B cell (primary cell): ENCODE measurements around the gene TSC1. TPM values are rescaled to one million over a fixed set of nuclear protein-coding genes. Genes with fewer than 3 reads are reported as not detected.

Experiments
- ATAC-seq: fragments of 200-7000 bp; cut with Tn5 transposase; one replicate; pipeline ENCODE4 v1.10.0; 2021; ENCODE audit warnings: low read depth, mild to moderate bottlenecking, moderate number of reproducible peaks, moderate library complexity
- CTCF ChIA-PET: fragments of 350-600 bp; sonication (Branson Sonifier 250); formaldehyde crosslinking; loops from one replicate; lab custom pipeline; 2021; ENCODE audit warnings: antibody characterized with exemption, inconsistent platforms; lab: Charles Lee
- POLR2A ChIA-PET: fragments of 350-600 bp; sonication (Branson Sonifier 250); formaldehyde crosslinking; loops from one replicate; lab custom pipeline; 2021; ENCODE audit warnings: antibody characterized with exemption; lab: Charles Lee
- DNase-seq: peaks from one replicate; pipeline ENCODE4 v3.0.0; 2013
- H2AFZ ChIP-seq: 2 replicates; pipeline ENCODE4 v1.6.1; 2012; ENCODE audit warnings: mild to moderate bottlenecking, low read depth, low read length; ENCODE audit not compliant: insufficient read depth, poor library complexity, severe bottlenecking
- H3K27ac ChIP-seq, 2 donors: 1 replicate in 1 of 2; 2 replicates in 1 of 2; pipeline ENCODE4 v1.5.1; 2012 to 2013; ENCODE audit warnings: low read length in 2 of 2, mild to moderate bottlenecking in 2 of 2, moderate library complexity in 1 of 2
- H3K27me3 ChIP-seq, 4 experiments: fragments of 200-600 bp in 1 of 4; sonication (generic) in 1 of 4; replicated peaks in 1 of 4; 1 replicate in 2 of 4; 2 replicates in 2 of 4; pipeline versions ENCODE4 v1.6.1 to v1.7.0; 2013 to 2016; ENCODE audit warnings: low read length in 3 of 4, mild to moderate bottlenecking in 2 of 4, mixed read lengths in 1 of 4, moderate library complexity in 1 of 4; ENCODE audit not compliant: insufficient read depth in 4 of 4, control insufficient read depth in 3 of 4; ENCODE audit errors: control extremely low read depth in 1 of 4
- H3K36me3 ChIP-seq, 2 experiments: replicated peaks in 1 of 2; 1 replicate in 1 of 2; 2 replicates in 1 of 2; pipeline versions ENCODE4 v1.6.1 to v1.7.1; 2013; ENCODE audit warnings: low read length in 1 of 2; ENCODE audit not compliant: insufficient read depth in 2 of 2, control insufficient read depth in 1 of 2; ENCODE audit errors: control extremely low read depth in 1 of 2, extremely low read depth in 1 of 2
- H3K4me1 ChIP-seq, 2 donors: fragments of 200-600 bp in 1 of 2; sonication (generic) in 1 of 2; 1 replicate in 1 of 2; 2 replicates in 1 of 2; pipeline versions ENCODE4 v1.5.1 to v1.6.1; 2013 to 2017; ENCODE audit warnings: low read length in 2 of 2; ENCODE audit not compliant: control insufficient read depth in 2 of 2, insufficient read depth in 2 of 2
- H3K4me2 ChIP-seq: replicated peaks from 2 replicates; pipeline ENCODE3; 2012; ENCODE audit warnings: mild to moderate bottlenecking, low read depth, low read length; ENCODE audit not compliant: poor library complexity, severe bottlenecking
- H3K4me3 ChIP-seq, 5 experiments: fragments of 200-600 bp in 1 of 5; sonication (generic) in 1 of 5; 1 replicate in 3 of 5; 2 replicates in 2 of 5; pipeline versions ENCODE4 v1.5.1 to v1.7.0; 2011 to 2016; ENCODE audit warnings: low read length in 4 of 5, mild to moderate bottlenecking in 4 of 5, low read depth in 2 of 5, control low read depth in 1 of 5, moderate library complexity in 1 of 5; ENCODE audit not compliant: insufficient read depth in 1 of 5; ENCODE audit errors: control extremely low read depth in 1 of 5, extremely low read depth in 1 of 5
- H3K79me2 ChIP-seq: fragments of 200-600 bp; sonication (generic); one replicate; pipeline ENCODE4 v1.6.0; 2016; ENCODE audit warnings: low read length; ENCODE audit not compliant: control insufficient read depth, insufficient read depth
- H3K9ac ChIP-seq: fragments of 200-600 bp; sonication (generic); 2 replicates; pipeline ENCODE4 v1.6.1; 2017; ENCODE audit warnings: mild to moderate bottlenecking, low read length, moderate library complexity
- H3K9me3 ChIP-seq, 3 donors: one replicate each; pipeline versions ENCODE4 v1.6.1 to v1.7.1; 2013; ENCODE audit warnings: low read length in 2 of 3; ENCODE audit not compliant: control insufficient read depth in 2 of 3, insufficient read depth in 1 of 3; ENCODE audit errors: control extremely low read depth in 1 of 3
- H4K20me1 ChIP-seq: 2 replicates; pipeline ENCODE4 v1.6.0; 2012; ENCODE audit warnings: mild to moderate bottlenecking, low read length; ENCODE audit not compliant: insufficient read depth, control insufficient read depth, poor library complexity, severe bottlenecking
- H3K27ac Mint-ChIP-seq: one replicate; pipeline ENCODE4 v1.8.0; 2021; ENCODE audit warnings: mixed read lengths
- H3K27me3 Mint-ChIP-seq: one replicate; pipeline ENCODE4 v1.8.0; 2021; ENCODE audit warnings: mixed read lengths
- H3K4me1 Mint-ChIP-seq: one replicate; pipeline ENCODE4 v1.8.0; 2021; ENCODE audit warnings: mixed read lengths
- H3K4me3 Mint-ChIP-seq: one replicate; pipeline ENCODE4 v1.8.0; 2021; ENCODE audit warnings: mixed read lengths
- H3K9me3 Mint-ChIP-seq: one replicate; pipeline ENCODE4 v1.8.0; 2022; ENCODE audit warnings: mixed read lengths; ENCODE audit not compliant: insufficient read depth
- EZH2 ChIP-seq: IDR thresholded peaks from 2 replicates; pipeline ENCODE4 v1.6.1; 2012; ENCODE audit warnings: borderline replicate concordance, low read depth, mild to moderate bottlenecking, moderate library complexity, low read length; ENCODE audit not compliant: insufficient read depth, poor library complexity, severe bottlenecking
- WGBS: methylation state at CpG from one replicate; pipeline ENCODE4 v1.1.5; 2013; ENCODE audit warnings: missing lambda C conversion rate; ENCODE audit not compliant: insufficient coverage; 5-methylcytosine and 5-hydroxymethylcytosine counted together
- intact Hi-C: fragments of 100-400 bp; cut with micrococcal nuclease; formaldehyde crosslinking; loops from one replicate; pipeline ENCODE4 v1.10.0; 2022
- polyA plus RNA-seq: library from polyadenylated mRNA; depleted of rRNA; stranded (reverse); fragments of >200 nt; gene quantifications from 2 replicates; pipeline ENCODE4 v1.2.3, GENCODE V29; 2012
- total RNA-seq, 2 donors: library from RNA; stranded (reverse); fragments of 120-200 nt in 1 of 2; gene quantifications; 1 replicate in 1 of 2; 2 replicates in 1 of 2; pipeline versions ENCODE4 v1.2.3 to v1.2.4, GENCODE V29; 2013 to 2022
- TF ChIP-seq, protein P1 (sequence below): fragments of 200-600 bp; IDR thresholded peaks from one replicate; pipeline ENCODE4 v1.8.0; 2022; ENCODE audit warnings: antibody characterized with exemption, mild to moderate bottlenecking

TSC1 gene
- total and polyA plus RNA-seq, 2 donors (not counting 1 experiment from before 2014, with no cell fraction given), result 34.4 to 102 TPM

GRCh38 chr9:132896264-132896663 lies 48.2 kb downstream of the TSC1 start:
- H3K27me3 Mint-ChIP-seq, result no peaks in the 10 kb centered on the region
- no peak for DNase-seq
- Histone ChIP-seq H2AFZ (no peak overlapping the region), H3K4me1 (no peaks in the 10 kb centered on the region), H3K9me3 (no peaks in the 10 kb centered on the region), H3K9ac (no peak overlapping the region), H3K27ac (no peak overlapping the region), H3K36me3 (peaks cover 5 to 62% of the 10 kb centered on the region in 2 experiments), H3K4me3 (no peak overlapping the region), H3K4me2 (no peak overlapping the region), H4K20me1 (no peaks in the 10 kb centered on the region), H3K27me3 (no peaks in the 10 kb centered on the region), H3K79me2 (no peaks in the 10 kb centered on the region)
- no peak for TF ChIP-seq EZH2
- TF ChIP-seq, protein P1, sequence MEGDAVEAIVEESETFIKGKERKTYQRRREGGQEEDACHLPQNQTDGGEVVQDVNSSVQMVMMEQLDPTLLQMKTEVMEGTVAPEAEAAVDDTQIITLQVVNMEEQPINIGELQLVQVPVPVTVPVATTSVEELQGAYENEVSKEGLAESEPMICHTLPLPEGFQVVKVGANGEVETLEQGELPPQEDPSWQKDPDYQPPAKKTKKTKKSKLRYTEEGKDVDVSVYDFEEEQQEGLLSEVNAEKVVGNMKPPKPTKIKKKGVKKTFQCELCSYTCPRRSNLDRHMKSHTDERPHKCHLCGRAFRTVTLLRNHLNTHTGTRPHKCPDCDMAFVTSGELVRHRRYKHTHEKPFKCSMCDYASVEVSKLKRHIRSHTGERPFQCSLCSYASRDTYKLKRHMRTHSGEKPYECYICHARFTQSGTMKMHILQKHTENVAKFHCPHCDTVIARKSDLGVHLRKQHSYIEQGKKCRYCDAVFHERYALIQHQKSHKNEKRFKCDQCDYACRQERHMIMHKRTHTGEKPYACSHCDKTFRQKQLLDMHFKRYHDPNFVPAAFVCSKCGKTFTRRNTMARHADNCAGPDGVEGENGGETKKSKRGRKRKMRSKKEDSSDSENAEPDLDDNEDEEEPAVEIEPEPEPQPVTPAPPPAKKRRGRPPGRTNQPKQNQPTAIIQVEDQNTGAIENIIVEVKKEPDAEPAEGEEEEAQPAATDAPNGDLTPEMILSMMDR, result no peak
- ATAC-seq, result no peak
- H3K27ac Mint-ChIP-seq, result no peak overlapping the region
- H3K9me3 Mint-ChIP-seq, result no peaks in the 10 kb centered on the region
- H3K4me3 Mint-ChIP-seq, result no peak overlapping the region
- CTCF ChIA-PET, result no interaction called here
- over 99% methylated on average over 11 of the region's 13 CpGs for WGBS
- POLR2A ChIA-PET, result no interaction called here
- intact Hi-C loops, result no loop called here
- peaks cover 1% of the 10 kb centered on the region for H3K4me1 Mint-ChIP-seq

GRCh38 chr9:132894862-132895835 lies 49.3 kb downstream of the TSC1 start:
- Mint-ChIP-seq H3K27me3 (no peaks in the 10 kb centered on the region), H3K27ac (no peak overlapping the region), H3K4me3 (no peak overlapping the region), H3K4me1 (peaks cover 7% of the 10 kb centered on the region), H3K9me3 (no peaks in the 10 kb centered on the region)
- no peaks in the 10 kb centered on the region for H3K9me3 ChIP-seq
- ATAC-seq (no peak), DNase-seq (no peak)
- H3K4me3 ChIP-seq, result no peak overlapping the region
- H3K4me2 ChIP-seq, result no peak overlapping the region
- 94% methylated on average over 8 of the region's 9 CpGs for WGBS
- ChIA-PET CTCF (interaction anchor here (0.9 to 1.5 kb wide), 2 partner anchors 9 kb away, joined by 3 to 4 read pairs; no protein-coding TSS in a partner anchor), POLR2A (interaction anchor here (0.5 to 0.7 kb wide), 2 partner anchors 15 to 92 kb away, joined by 3 to 13 read pairs; no protein-coding TSS in a partner anchor)
- no peak overlapping the region for H3K9ac ChIP-seq
- H2AFZ ChIP-seq, result no peak overlapping the region
- no peak for TF ChIP-seq EZH2
- TF ChIP-seq, protein P1, result no peak
- peaks cover 0 to under 1% of the 10 kb centered on the region in 2 donors for H3K4me1 ChIP-seq
- no peaks in the 10 kb centered on the region for H4K20me1 ChIP-seq
- no peaks in the 10 kb centered on the region for H3K27me3 ChIP-seq
- intact Hi-C loops, result no loop called here
- H3K36me3 ChIP-seq, result peaks cover 2 to 51% of the 10 kb centered on the region in 2 experiments
- H3K79me2 ChIP-seq, result no peaks in the 10 kb centered on the region
- H3K27ac ChIP-seq, result no peak overlapping the region
